Progenitor cell of endocrine pancreas (in vitro differentiated cells): ENCODE data around the gene RAD18. TPM values are rescaled to one million over a fixed set of nuclear protein-coding genes. Genes with fewer than 3 reads are reported as not detected.

Experiments
- DNase-seq: peaks from one replicate; pipeline ENCODE4 v3.0.0; 2021; ENCODE audit warnings: low spot score; ENCODE audit not compliant: unreplicated experiment
- H3K27ac Mint-ChIP-seq: 2 replicates; pipeline ENCODE4 v1.8.0; 2021; ENCODE audit warnings: mild to moderate bottlenecking, moderate library complexity, mixed read lengths
- H3K27me3 Mint-ChIP-seq: 2 replicates; pipeline ENCODE4 v1.8.0; 2021; ENCODE audit warnings: mixed read lengths
- H3K36me3 Mint-ChIP-seq: 2 replicates; pipeline ENCODE4 v1.8.0; 2022; ENCODE audit warnings: mixed read lengths; ENCODE audit not compliant: insufficient read depth
- H3K4me1 Mint-ChIP-seq: 2 replicates; pipeline ENCODE4 v1.8.0; 2021; ENCODE audit warnings: low read depth, mixed read lengths
- H3K4me3 Mint-ChIP-seq: 2 replicates; pipeline ENCODE4 v1.8.0; 2021; ENCODE audit warnings: low read depth, mild to moderate bottlenecking, moderate library complexity, mixed read lengths
- H3K9me3 Mint-ChIP-seq: 2 replicates; pipeline ENCODE4 v1.8.0; 2021; ENCODE audit warnings: low read depth, mixed read lengths
- total RNA-seq: library from RNA; stranded (reverse); gene quantifications from 2 replicates; pipeline ENCODE4 v1.2.1, GENCODE V29; 2021
- TF ChIP-seq, protein P1 (sequence below): fragments of 200-600 bp; sonication (generic); IDR thresholded peaks from one replicate; pipeline ENCODE4 v1.5.0; 2021; ENCODE audit warnings: antibody characterized with exemption, mild to moderate bottlenecking; ENCODE audit not compliant: unreplicated experiment

RAD18 gene
- total RNA-seq, 1 donor from 2014 or later, result 14.4 TPM

- H3K9me3 Mint-ChIP-seq, result no peaks in the 10 kb centered on the region
- H3K27ac Mint-ChIP-seq, result no peak overlapping the region
- no peaks in the 10 kb centered on the region for H3K4me1 Mint-ChIP-seq
- no peaks in the 10 kb centered on the region for H3K27me3 Mint-ChIP-seq
- TF ChIP-seq, protein P1, sequence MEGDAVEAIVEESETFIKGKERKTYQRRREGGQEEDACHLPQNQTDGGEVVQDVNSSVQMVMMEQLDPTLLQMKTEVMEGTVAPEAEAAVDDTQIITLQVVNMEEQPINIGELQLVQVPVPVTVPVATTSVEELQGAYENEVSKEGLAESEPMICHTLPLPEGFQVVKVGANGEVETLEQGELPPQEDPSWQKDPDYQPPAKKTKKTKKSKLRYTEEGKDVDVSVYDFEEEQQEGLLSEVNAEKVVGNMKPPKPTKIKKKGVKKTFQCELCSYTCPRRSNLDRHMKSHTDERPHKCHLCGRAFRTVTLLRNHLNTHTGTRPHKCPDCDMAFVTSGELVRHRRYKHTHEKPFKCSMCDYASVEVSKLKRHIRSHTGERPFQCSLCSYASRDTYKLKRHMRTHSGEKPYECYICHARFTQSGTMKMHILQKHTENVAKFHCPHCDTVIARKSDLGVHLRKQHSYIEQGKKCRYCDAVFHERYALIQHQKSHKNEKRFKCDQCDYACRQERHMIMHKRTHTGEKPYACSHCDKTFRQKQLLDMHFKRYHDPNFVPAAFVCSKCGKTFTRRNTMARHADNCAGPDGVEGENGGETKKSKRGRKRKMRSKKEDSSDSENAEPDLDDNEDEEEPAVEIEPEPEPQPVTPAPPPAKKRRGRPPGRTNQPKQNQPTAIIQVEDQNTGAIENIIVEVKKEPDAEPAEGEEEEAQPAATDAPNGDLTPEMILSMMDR, result no peak
- DNase-seq, result no peak
- no peak overlapping the region for H3K4me3 Mint-ChIP-seq
- peaks cover 5% of the 10 kb centered on the region for H3K36me3 Mint-ChIP-seq
Measured at GRCh38 chr3:8929860-8930259, 33.4 kb downstream of the RAD18 start.

GRCh38 chr3:8914491-8914890 lies 48.8 kb downstream of the RAD18 start:
- H3K4me3 Mint-ChIP-seq, result no peak overlapping the region
- no peaks in the 10 kb centered on the region for H3K27me3 Mint-ChIP-seq
- TF ChIP-seq, protein P1, result no peak
- no peak overlapping the region for H3K27ac Mint-ChIP-seq
- H3K36me3 Mint-ChIP-seq, result peaks cover 4% of the 10 kb centered on the region
- H3K9me3 Mint-ChIP-seq, result no peaks in the 10 kb centered on the region
- H3K4me1 Mint-ChIP-seq, result peaks cover 4% of the 10 kb centered on the region
- no peak for DNase-seq

- peaks cover 4% of the 10 kb centered on the region for H3K4me1 Mint-ChIP-seq
- H3K27me3 Mint-ChIP-seq, result no peaks in the 10 kb centered on the region
- H3K27ac Mint-ChIP-seq, result no peak overlapping the region
- peaks cover 3% of the 10 kb centered on the region for H3K36me3 Mint-ChIP-seq
- TF ChIP-seq, protein P1, result no peak
- no peak overlapping the region for H3K4me3 Mint-ChIP-seq
- H3K9me3 Mint-ChIP-seq, result no peaks in the 10 kb centered on the region
- DNase-seq, result no peak
Measured at GRCh38 chr3:8911781-8912180, 51.5 kb downstream of the RAD18 start.

- H3K27ac Mint-ChIP-seq, result no peak overlapping the region
Measured at GRCh38 chr3:8909160-8909559, 54.1 kb downstream of the RAD18 start.

DNA sequence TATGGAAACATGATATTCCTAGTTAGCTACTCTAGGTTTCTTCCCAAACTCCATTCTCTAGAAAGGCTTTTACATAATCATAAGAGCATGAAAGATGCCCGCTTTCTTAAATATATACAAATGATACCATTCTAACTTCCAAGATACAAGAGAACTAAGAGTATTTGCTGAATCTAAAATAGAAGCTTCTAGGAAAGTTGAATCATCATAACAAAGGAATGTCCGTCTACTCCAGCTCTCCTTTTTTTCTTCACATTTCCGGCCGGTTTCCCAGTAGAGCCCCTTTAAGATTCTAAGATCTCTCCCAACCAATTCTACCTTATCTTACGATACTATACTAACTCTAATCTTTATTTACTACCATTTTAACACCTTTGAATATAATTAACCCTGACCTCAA lies 60.1 kb downstream of the RAD18 start:
- no peak overlapping the region for H3K27ac Mint-ChIP-seq
- peaks cover 2% of the 10 kb centered on the region for H3K36me3 Mint-ChIP-seq
- H3K4me1 Mint-ChIP-seq, result no peaks in the 10 kb centered on the region
- H3K27me3 Mint-ChIP-seq, result no peaks in the 10 kb centered on the region
- TF ChIP-seq, protein P1, result no peak
- H3K4me3 Mint-ChIP-seq, result no peak overlapping the region
- no peak for DNase-seq
- H3K9me3 Mint-ChIP-seq, result no peaks in the 10 kb centered on the region

More at GRCh38 chr3:8909160-8909559, 54.1 kb downstream of the RAD18 start:
- Mint-ChIP-seq H3K9me3 (no peaks in the 10 kb centered on the region), H3K4me1 (peaks cover 4% of the 10 kb centered on the region), H3K4me3 (no peak overlapping the region), H3K27me3 (no peaks in the 10 kb centered on the region), H3K36me3 (peaks cover 3% of the 10 kb centered on the region)
- TF ChIP-seq, protein P1, result no peak
- DNase-seq, result no peak
